ENCODE measurements around the gene FAM149B1.

FAM149B1 gene

GRCh38 chr10:73182568-73182967 is 14.6 kb downstream of the FAM149B1 start:
- DNase-seq, result no peak

- DNase-seq, result no peak
These were observed 15.9 kb downstream of the FAM149B1 start for GRCh38 chr10:73183667-73184281.

DNA sequence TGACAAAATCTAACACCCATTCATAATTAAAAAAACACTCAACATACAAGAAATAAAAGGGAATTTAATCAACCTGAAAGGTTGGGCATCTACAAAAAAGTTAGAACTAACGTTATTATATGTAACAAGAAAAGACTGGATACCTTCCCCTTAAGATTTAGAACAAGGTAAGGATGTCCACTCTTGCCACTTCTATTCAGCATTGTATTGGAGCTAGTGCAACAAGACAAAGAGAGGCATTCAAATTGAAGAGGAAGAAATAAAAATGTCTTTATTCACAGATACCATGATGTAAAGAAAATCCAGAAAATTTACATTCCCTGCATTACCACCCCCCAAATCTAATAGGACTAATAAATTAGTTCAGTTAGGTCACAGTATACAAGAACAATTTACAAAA is 18.3 kb downstream of the FAM149B1 start:
- no peak for DNase-seq

DNA sequence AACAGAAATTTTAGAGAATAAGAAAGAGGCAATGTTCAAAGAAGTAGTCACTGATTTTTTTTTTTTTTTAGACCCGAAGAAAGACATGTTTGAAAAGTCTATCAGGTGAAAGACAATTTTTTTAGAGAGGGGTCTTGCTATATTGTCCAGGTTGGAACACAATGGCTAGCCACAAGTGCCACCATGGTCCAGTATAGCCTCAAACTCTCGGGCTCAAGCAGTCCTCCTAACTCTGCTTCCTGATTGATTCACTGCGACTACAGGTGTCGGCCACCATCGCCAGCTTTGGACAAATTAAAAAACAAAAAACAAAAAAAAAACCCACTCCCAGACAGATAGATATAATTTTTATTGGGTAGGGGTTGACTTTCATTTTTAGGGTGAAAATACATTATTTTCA is 22.3 kb downstream of the FAM149B1 start:
- DNase-seq, result no peak

DNA sequence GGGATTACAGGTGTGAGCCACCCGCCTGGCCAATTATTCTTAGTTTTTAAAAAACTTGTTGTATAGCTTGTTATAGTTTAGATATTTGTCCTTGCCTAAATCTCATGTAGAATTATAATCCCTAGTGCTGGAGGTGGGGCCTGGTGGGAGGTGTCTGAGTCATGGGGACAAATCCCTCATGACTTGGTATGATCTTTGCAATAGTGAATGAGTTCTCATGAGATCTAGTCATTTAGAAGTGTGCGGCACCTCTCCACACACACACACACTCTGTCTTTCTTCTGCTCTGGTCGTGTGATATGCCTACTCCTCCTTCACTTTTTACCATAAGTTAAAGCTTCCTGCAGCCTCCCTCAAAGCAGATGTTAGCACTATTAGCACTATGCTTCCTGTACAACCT is 37.2 kb downstream of the FAM149B1 start:
- DNase-seq, result no peak

GRCh38 chr10:73205890-73206289 is 38.0 kb downstream of the FAM149B1 start:
- DNase-seq, result no peak

DNA sequence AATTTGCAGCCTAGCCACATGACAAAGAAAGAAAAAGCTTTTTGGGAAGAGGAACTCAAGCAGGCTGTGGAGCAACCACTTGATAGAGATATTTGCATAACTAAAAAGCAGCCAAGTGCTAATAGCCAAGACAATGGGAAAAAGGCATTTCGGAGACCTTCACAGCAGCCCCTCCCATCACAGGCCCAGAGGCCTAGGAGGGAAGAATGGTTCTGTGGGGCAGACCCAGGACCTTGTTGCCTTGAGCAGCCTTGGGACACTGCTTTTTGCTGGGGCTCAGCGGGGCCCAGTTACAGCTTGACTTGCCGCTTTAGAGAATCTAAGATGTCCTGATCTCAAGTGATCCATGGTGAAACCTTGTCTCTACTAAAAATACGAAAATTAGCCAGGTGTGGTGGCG is 38.5 kb downstream of the FAM149B1 start:
- DNase-seq, result no peak

DNA sequence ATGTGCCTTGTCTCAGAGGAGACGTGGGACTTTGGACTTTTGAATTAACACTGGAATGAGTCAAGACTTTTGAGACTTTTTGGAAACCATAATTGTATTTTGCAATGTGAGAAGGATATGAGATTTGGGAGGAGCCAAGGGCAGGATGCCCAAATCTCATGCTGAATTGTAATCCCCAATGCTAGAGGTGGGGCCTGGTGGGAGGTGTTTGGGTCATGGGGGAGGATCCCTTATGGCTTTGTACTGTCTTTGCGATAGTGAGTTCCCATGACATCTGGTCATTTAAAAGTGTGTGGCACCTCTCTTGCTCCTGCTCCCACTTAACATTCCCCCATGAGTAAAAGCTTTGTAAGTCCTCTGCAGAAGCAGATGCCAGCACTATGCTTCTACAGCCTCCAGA is 40.0 kb downstream of the FAM149B1 start:
- DNase-seq, result no peak

- DNase-seq, result no peak
These were observed 41.8 kb downstream of the FAM149B1 start for GRCh38 chr10:73209705-73210104.

DNA sequence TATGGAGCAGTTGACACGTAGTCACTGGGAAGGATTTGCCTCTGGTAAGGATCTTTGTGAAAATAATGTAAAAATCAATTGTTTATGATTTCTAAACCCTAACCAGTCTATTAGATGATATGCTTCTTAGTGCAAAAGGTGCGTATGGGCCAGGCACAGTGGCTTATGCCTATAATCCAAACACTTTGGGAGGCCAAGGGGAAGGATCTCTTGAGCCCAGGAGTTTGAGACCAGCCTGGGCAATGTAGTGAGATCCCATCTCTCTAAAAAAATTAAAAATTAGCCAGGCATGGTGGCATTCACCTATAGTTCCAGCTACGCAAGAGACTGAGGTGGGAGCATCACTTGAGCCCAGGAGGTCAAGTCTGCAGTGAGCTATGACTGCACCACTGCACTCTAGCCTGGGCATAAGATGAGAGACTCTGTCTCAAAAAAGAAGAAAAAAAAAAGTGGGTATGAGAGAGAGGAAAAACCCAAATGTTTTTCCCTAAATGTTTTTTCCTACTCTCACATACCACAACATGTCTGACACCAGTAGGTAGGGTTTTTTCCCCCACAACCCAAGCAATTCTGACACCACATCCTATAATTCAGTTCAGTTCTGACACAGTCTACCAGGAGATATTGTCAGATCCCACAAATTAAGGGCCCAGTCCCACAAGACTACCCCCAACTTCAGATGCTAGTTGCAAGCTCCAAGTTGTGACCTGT is 42.6 kb downstream of the FAM149B1 start:
- no peak for DNase-seq

DNA sequence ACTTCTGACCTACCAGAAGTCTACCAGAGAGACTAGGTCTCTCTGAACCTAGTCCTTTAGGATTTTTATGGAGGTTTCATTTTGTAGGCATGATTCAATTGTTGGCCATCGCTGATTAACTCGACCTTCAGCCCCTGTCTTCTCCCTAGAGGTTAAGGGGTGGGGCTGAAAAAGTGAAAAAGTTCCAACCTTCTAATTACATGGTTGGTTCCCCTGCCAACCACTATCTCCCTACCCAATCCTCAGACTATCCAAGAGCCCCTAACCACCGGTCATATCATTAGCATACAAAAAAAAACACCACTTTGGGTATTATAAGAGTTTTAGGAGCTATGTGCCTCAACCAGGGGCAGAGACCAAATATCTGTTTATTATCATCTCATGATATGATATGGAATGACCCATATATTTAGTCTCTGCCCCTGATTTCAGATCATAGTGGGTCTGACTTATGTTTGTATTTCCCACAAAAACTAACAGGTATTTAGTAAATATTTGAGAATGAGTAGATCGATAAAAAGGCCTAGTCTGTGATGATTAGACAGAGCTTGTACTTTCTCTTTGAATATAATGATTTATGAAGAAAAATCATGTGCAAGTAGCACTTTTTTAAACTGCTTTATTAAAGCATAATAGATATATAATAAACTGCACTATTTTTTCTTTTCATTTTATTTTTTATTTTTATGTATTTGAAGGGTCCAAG is 43.3 kb downstream of the FAM149B1 start:
- DNase-seq, result no peak

- no peak for DNase-seq
These were observed 47.8 kb downstream of the FAM149B1 start for GRCh38 chr10:73215749-73216148.

DNA sequence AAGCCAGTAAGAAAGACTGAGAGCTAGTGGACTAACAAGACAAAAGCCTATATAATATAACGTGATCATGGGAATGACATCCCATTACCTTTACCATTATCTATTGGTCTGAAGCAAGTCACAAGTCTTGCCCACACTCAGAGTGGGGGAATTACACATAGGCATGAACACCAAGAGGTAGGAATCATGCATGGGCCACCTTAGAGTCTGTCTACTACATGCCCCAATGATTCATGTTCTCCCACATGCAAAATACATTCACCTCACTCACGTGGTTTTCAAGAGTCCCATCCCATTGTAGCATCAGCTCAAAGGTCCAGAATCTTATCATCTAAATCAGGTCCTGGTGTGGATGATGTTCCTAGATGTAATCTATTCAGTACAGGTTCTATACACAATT is 49.7 kb downstream of the FAM149B1 start:
- no peak for DNase-seq

- DNase-seq, result no peak
These were observed 50.7 kb downstream of the FAM149B1 start for GRCh38 chr10:73218431-73219191.

- DNase-seq, result no peak
These were observed 51.5 kb downstream of the FAM149B1 start for GRCh38 chr10:73219384-73219783.

- no peak for DNase-seq
These were observed 53.1 kb downstream of the FAM149B1 start for GRCh38 chr10:73220989-73221388.

GRCh38 chr10:73225518-73225917 is 57.6 kb downstream of the FAM149B1 start:
- DNase-seq, result no peak

DNA sequence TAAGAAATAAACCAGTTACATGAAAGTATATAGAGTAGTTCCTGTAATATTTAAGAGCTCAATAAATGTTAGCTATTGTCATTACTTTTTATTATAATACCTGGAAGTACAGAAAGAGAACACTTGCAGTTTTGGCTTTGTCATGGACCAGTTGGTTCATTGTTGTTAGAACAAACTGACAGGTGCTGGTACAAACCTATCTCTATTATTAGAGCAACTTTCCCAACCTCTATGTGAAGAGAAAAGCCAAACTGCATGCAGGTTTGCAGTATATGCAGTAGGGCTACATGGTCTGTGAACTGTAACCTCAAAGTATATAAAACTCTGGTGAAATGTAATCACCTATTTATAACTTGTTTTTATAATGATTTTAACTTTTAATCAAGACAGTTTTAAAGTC is 58.7 kb downstream of the FAM149B1 start:
- DNase-seq, result no peak

DNA sequence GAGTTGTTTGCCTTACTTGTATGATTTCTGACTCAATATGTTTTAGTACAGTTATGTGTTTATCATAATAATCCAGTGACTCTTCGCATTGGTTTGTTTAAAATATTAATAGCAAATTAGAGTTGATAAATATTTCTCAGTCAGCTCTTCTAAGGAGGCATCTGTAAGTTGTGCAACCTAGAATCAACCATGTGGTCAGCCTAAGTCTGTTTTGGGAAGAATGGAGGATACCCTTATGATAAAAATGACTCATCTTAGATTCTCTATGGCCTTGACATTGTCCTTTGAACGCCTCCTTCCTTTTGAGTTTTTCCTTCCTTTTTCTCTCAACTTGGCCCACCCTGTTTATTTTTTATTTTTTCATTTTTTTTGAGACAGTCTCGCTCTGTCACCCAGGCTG is 60.3 kb downstream of the FAM149B1 start:
- no peak for DNase-seq

DNA sequence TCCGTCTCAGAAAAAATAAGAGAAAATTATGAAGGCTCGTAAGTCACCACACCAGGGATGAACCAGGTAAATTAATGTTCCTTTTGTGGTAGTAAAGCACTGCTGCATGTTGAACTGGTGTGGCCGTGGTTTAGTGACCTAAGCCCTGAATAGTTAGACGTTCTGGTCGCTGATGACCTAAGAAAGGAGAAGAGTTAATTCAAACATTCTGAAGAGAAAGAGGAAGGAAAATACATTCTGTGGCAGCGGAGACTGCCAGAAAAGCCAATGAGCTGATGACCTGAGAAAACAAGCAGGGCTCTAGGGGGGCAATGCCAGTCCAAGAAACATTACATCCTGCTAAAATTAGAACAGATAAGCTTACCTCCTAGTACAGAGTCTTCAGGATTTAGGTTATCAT is 61.6 kb downstream of the FAM149B1 start:
- no peak for DNase-seq

DNA sequence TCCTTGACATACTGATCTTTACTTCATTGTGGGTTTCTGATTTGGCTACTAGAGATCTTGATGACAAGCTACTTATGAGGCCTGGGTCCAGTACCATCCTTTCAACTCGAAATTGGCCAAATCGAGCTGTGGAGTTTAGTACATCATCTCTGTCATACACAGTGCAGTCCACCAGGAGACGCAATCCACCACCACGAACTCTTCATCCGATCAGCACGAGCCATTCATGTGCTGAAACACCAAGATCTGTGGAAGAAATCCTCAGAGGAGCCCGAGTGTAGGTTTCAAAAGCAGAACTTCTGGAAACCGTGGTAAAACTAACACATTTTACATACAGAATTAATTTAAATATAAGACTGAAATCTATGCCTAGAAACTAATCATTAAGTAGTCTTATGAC is 65.0 kb downstream of the FAM149B1 start:
- DNase-seq, result no peak

- DNase-seq, result no peak
These were observed 66.0 kb downstream of the FAM149B1 start for GRCh38 chr10:73233883-73234282.

- DNase-seq, result no peak
These were observed 66.8 kb downstream of the FAM149B1 start for GRCh38 chr10:73234695-73235094.
